SK-N-SH treated with all-trans-retinoic acid at 6 μM for 48 hours (cell line): ENCODE measurements around the gene IFT57.

Experiments used
- ATAC-seq: fragments of 200-7000 bp; cut with Tn5 transposase; 3 replicates; pipeline ENCODE4 v1.9.1; 2020; ENCODE audit warnings: mild to moderate bottlenecking, moderate library complexity
- ARNTL ChIP-seq: fragments of 450-650 bp; formaldehyde crosslinking; IDR thresholded peaks from 2 replicates; pipeline ENCODE4 v1.5.0; 2020; ENCODE audit warnings: low read depth, mild to moderate bottlenecking, moderate library complexity, borderline replicate concordance
- CREB5 ChIP-seq: fragments of 250-450 bp; sonication (Bioruptor Pico); IDR thresholded peaks from 2 replicates; pipeline ENCODE4 v1.5.1; 2020; ENCODE audit warnings: low read depth, mild to moderate bottlenecking, moderate library complexity
- CSDC2 ChIP-seq: fragments of 250-450 bp; sonication (Bioruptor Pico); IDR thresholded peaks from 2 replicates; pipeline ENCODE4 v1.5.0; 2020; ENCODE audit warnings: mild to moderate bottlenecking, moderate library complexity
- CSRNP3 ChIP-seq: fragments of 250-450 bp; sonication (Bioruptor Pico); IDR thresholded peaks from 2 replicates; pipeline ENCODE4 v1.5.1; 2021; ENCODE audit warnings: mild to moderate bottlenecking, moderate library complexity
- ESRRG ChIP-seq: fragments of 250-450 bp; sonication (Bioruptor Pico); IDR thresholded peaks from 2 replicates; pipeline ENCODE4 v1.6.1; 2021; ENCODE audit warnings: mild to moderate bottlenecking
- GLIS3 ChIP-seq: fragments of 250-450 bp; sonication (Bioruptor Pico); IDR thresholded peaks from 2 replicates; pipeline ENCODE4 v1.5.0; 2020; ENCODE audit warnings: mild to moderate bottlenecking, moderate library complexity
- ISL1 ChIP-seq: fragments of 250-450 bp; sonication (Bioruptor Pico); IDR thresholded peaks from 2 replicates; pipeline ENCODE4 v2.1.2; 2022; ENCODE audit warnings: mild to moderate bottlenecking, moderate library complexity
- OSR1 ChIP-seq: fragments of 250-450 bp; sonication (Bioruptor Pico); IDR thresholded peaks from 2 replicates; pipeline ENCODE4 v1.8.0; 2022; ENCODE audit warnings: moderate library complexity, mild to moderate bottlenecking, inconsistent platforms
- PATZ1 ChIP-seq: fragments of 250-450 bp; sonication (Bioruptor Pico); IDR thresholded peaks from 2 replicates; pipeline ENCODE4 v1.8.0; 2020; ENCODE audit warnings: mild to moderate bottlenecking, moderate library complexity, borderline replicate concordance
- POU6F1 ChIP-seq: fragments of 250-450 bp; sonication (Bioruptor Pico); IDR thresholded peaks from 2 replicates; pipeline ENCODE4 v1.8.0; 2021; ENCODE audit warnings: low read depth, mild to moderate bottlenecking, moderate library complexity, borderline replicate concordance
- PPARA ChIP-seq: fragments of 250-450 bp; sonication (Bioruptor Pico); IDR thresholded peaks from 2 replicates; pipeline ENCODE4 v1.5.0; 2020; ENCODE audit warnings: mild to moderate bottlenecking, borderline replicate concordance
- TCF4 ChIP-seq: fragments of 250-450 bp; sonication (Bioruptor Pico); IDR thresholded peaks from 2 replicates; pipeline ENCODE4 v1.8.0; 2021; ENCODE audit warnings: mild to moderate bottlenecking, moderate library complexity, borderline replicate concordance
- TOX ChIP-seq: fragments of 250-450 bp; sonication (Bioruptor Pico); IDR thresholded peaks from 2 replicates; pipeline ENCODE4 v1.8.0; 2021; ENCODE audit warnings: mild to moderate bottlenecking, moderate library complexity, borderline replicate concordance
- TSHZ2 ChIP-seq: fragments of 250-450 bp; sonication (Bioruptor Pico); IDR thresholded peaks from 2 replicates; pipeline ENCODE4 v1.5.0; 2020; ENCODE audit warnings: mild to moderate bottlenecking, moderate library complexity
- ZC3H10 ChIP-seq: fragments of 250-450 bp; sonication (Bioruptor Pico); IDR thresholded peaks from 2 replicates; pipeline ENCODE4 v1.5.1; 2021; ENCODE audit warnings: mild to moderate bottlenecking, moderate library complexity
- ZFP3 ChIP-seq: fragments of 250-450 bp; sonication (Bioruptor Pico); IDR thresholded peaks from 2 replicates; pipeline ENCODE4 v1.5.0; 2020; ENCODE audit warnings: mild to moderate bottlenecking, moderate library complexity
- ZFP30 ChIP-seq: fragments of 450-650 bp; formaldehyde crosslinking; IDR thresholded peaks from 2 replicates; pipeline ENCODE4 v1.5.0; 2022; ENCODE audit warnings: mild to moderate bottlenecking, moderate library complexity
- ZNF565 ChIP-seq: fragments of 450-650 bp; formaldehyde crosslinking; conservative IDR thresholded peaks from 2 replicates; pipeline ENCODE4 v1.5.0; 2020; ENCODE audit warnings: low read depth, mild to moderate bottlenecking, moderate library complexity
- ZNF8 ChIP-seq: fragments of 450-650 bp; formaldehyde crosslinking; IDR thresholded peaks from 2 replicates; pipeline ENCODE4 v1.5.0; 2020; ENCODE audit warnings: mild to moderate bottlenecking, moderate library complexity

Gene IFT57

GRCh38 chr3:108125550-108126071 lies 96.6 kb downstream of the IFT57 start (continued):
- no peak for TF ChIP-seq CREB5 (CRISPR knock-in tag)
- TF ChIP-seq, all 23 proteins: peak for 0

- TF ChIP-seq ARNTL (no peak), TOX (no peak), ESRRG (CRISPR knock-in tag) (no peak), CSRNP3 (no peak)
- no peak for ATAC-seq
These were observed 97.1 kb downstream of the IFT57 start for GRCh38 chr3:108125153-108125543.

GRCh38 chr3:108124337-108125152 lies 97.7 kb downstream of the IFT57 start:
- no peak for ATAC-seq
- TF ChIP-seq TOX, result no peak
- no peak for TF ChIP-seq POU6F1
- TF ChIP-seq TCF4 (CRISPR knock-in tag), result no peak
- no peak for TF ChIP-seq ZC3H10 (CRISPR knock-in tag)
- TF ChIP-seq PPARA (CRISPR knock-in tag), result no peak
- no peak for TF ChIP-seq ISL1
- TF ChIP-seq CSDC2, result no peak
- no peak for TF ChIP-seq GLIS3 (CRISPR knock-in tag)
- TF ChIP-seq OSR1, result no peak
- no peak for TF ChIP-seq ZNF8
- no peak for TF ChIP-seq ARNTL
- no peak for TF ChIP-seq ZNF565 (CRISPR knock-in tag)
- TF ChIP-seq TSHZ2 (CRISPR knock-in tag), result no peak
- TF ChIP-seq ZFP30 (CRISPR knock-in tag), result no peak
- TF ChIP-seq ZFP3 (CRISPR knock-in tag), result no peak
- TF ChIP-seq CSRNP3, result no peak
- no peak for TF ChIP-seq ESRRG (CRISPR knock-in tag)
- no peak for TF ChIP-seq PATZ1 (CRISPR knock-in tag)
